Astrocyte of the spinal cord (primary cell): ENCODE data around the gene KLF11.

Experiments used
- DNase-seq: peaks from one replicate; pipeline ENCODE4 v3.0.0; 2011; ENCODE audit warnings: low read depth, low spot score
- H3K4me3 ChIP-seq: 2 replicates; pipeline ENCODE4 v1.5.1; 2011; ENCODE audit warnings: low read depth, mild to moderate bottlenecking, low read length, moderate library complexity
- in situ Hi-C: cut with HindIII; loops from 2 replicates; pipeline ENCODE4 v1.10.0; 2017; ENCODE audit warnings: low sequenced_read_pairs
- TF ChIP-seq, protein P1 (sequence below): IDR thresholded peaks from 2 replicates; pipeline ENCODE4 v1.5.1; 2012; ENCODE audit warnings: low read depth, mild to moderate bottlenecking, low read length, inconsistent platforms

KLF11 gene

DNA sequence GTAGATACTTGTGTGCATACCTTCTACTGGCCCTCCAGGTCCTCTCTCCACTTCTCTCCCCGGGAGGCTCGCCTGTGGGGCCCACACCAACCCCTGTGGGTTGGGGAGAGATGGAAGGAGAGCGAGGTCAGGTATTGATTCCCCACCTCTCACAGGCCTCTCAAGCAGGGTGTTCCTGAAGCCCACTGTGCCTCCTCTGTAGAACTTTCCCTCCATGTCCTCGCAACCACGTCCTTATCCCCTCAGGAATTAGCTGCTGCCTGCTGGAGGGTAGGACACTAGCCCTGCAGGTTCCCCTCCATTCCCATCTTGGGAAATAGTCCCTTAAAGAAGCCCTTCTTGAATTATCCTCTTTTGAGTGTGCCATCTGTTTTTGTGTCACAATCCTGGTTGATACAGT lies 38.9 kb upstream of the KLF11 start:
- TF ChIP-seq, protein P1, sequence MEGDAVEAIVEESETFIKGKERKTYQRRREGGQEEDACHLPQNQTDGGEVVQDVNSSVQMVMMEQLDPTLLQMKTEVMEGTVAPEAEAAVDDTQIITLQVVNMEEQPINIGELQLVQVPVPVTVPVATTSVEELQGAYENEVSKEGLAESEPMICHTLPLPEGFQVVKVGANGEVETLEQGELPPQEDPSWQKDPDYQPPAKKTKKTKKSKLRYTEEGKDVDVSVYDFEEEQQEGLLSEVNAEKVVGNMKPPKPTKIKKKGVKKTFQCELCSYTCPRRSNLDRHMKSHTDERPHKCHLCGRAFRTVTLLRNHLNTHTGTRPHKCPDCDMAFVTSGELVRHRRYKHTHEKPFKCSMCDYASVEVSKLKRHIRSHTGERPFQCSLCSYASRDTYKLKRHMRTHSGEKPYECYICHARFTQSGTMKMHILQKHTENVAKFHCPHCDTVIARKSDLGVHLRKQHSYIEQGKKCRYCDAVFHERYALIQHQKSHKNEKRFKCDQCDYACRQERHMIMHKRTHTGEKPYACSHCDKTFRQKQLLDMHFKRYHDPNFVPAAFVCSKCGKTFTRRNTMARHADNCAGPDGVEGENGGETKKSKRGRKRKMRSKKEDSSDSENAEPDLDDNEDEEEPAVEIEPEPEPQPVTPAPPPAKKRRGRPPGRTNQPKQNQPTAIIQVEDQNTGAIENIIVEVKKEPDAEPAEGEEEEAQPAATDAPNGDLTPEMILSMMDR = no peak
- no peak for DNase-seq
- in situ Hi-C loops = no loop called here
- H3K4me3 ChIP-seq = no peak overlapping the region

DNA sequence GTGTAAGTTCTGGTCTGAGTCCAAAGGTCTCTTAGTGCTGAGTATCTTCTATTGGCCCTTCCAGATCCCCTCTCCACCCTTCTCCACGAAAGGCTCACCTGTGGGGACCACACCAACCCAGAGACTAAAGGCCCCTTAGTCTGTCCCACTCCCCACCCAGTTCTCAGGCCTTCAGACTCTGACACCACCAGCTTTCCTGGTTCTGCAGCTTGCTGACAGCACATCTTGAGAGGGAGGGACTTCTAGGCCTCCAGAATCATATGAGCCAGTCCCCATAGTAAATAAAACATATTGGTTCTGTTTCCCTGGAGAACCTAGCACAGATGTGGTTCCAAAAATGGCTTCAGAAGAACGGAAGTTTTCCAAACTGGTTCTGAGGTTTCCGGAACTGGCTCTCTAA lies 38.5 kb upstream of the KLF11 start:
- DNase-seq = no peak
- TF ChIP-seq, protein P1 = no peak
- in situ Hi-C loops = no loop called here

DNA sequence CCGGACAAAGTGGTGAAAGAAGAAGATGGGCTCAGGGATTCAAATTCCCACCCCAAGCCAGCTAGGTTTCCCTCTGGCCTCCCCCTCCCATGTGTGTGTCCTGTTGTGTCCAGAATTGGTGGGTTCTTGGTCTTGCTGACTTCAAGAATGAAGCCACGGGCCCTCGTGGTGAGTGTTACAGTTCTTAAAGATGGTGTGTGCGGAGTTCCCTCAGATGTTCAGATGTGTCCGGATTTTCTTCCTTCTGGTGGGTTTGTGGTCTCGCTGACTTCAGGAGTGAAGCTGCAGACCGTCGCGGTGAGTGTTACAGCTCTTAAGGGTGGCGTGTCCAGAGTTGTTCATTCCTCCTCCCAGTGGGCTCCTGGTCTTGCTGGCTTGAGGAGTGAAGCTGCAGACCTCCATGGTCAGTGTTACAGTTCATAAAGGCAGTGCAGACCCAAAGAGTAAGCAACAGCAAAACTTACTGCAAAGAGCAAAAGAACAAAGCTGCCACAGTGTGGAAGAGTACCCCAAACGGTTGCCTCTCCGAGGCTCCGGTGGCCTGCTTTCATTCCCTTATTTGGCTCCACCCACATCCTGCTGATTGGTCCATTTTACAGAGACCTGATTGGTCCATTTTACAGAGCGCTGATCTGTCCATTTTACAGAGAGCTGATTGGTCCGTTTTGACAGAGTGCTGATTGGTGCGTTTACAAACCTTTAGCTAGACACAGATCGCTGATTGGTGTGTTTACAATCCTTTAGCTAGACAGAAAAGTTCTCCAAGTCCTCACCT lies 37.7 kb upstream of the KLF11 start:
- no peak overlapping the region for H3K4me3 ChIP-seq
- in situ Hi-C loops = no loop called here
- DNase-seq = no peak
- TF ChIP-seq, protein P1 = no peak

More for the DNA sequence above, 38.5 kb upstream of the KLF11 start:
- H3K4me3 ChIP-seq = no peak overlapping the region

DNA sequence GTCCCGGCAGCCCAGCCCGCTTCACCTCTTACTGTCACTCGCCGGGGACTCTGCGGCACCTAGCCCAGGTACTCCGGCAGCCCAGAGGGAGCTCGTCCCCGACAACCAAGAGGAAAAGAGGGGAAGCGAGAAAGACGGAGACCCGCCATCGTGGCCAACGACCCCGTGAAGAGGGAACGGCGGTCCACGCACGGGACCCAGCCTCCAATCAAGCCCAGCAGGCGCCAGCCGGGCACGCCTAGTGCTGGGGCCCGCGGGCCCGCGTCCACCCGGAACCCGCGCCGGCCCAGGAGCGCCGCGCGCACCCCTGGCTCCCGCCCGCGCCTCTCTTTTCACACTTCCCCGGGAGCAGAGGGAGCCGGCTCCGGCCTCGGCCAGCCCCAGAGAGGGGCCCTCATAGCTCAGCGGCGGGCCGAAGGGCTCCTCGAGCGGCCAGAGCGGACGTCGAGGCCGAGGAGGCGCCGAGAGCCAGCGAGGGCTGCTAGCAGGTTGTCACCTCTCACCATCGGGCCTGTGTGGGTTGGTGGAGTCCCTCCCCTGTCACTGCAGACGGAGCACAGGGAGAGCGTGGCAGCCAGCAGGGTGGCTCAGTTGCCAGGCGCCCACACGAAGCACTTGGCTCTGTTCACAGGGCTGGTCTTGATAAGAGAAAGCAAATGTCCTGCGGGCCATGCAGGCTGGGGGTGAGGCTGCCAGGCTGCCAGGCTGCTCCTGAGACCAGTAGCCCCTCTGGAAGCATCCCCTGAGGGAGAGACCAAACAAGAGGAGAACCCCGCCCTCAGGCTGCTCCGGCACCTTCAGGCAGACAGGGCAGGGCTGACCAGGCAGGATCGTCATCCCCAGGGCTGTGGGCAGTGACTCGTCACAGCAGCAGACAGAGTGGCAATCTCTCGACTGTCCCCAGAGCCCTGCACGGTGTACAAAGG lies 36.9 kb upstream of the KLF11 start:
- no peak overlapping the region for H3K4me3 ChIP-seq
- in situ Hi-C loops = no loop called here
- no peak for DNase-seq
- TF ChIP-seq, protein P1 = no peak

DNA sequence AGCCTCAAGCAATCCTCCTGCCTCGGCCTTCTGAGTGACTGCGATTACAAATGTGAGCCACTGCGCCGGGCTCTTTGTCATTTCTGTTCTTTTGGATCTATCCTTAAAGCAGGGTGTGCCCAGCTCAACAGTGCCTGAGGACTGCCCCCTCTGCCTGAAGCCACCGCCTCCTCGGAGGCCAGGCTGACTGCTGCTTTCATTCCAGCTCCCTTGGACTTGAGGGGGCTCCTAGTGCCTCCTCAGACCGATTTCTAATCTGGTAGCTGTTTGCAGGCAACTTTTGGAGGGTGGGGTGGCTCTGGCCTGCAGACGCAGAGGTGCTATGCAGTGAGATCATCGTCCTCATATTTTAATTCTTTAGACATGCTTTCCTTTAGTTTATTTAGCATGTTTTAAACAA lies 35.9 kb upstream of the KLF11 start:
- DNase-seq = no peak
- TF ChIP-seq, protein P1 = no peak
- H3K4me3 ChIP-seq = no peak overlapping the region
- in situ Hi-C loops = no loop called here

DNA sequence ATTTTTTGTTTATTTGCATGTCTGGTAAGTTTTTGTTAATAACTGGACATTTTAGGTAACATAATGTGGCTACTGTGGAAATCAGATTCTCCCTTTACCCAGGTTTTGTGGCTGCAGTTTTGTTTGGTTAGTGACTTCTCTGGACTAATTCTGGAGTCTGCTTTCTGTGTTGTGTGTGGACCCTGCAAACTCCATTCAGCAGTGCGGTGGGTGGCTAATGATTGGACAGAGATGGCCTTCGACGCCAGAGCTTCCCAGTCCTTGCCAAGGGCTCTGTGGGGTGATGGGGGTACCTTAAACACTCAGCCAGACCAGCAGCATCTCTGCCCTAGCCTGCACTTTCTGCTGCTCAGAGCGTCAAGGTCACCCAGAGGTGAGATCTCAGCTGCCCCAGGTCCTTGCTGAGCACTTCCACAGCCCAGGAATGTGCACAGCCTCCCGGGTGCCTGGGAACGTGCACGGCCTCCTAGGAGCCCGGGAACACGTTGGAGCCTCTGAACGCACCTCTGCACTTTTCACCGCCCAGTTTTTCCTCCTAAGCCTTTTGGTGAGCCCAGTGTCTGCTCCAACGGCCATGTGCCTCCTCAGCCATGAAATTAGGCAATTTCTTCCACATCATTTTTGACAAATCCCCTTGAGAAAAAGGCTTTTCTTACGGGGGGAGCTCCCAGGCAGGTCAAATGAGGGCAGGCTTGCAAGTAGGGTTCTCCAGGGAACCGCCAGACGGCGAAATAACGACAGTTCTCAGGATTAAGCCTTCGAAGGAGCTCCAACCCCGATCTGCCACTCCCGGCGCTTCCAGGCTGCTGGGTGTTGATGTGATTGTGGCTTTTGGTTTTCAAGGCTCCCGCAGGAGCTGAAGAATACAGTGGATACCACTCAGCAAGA lies 35.2 kb upstream of the KLF11 start:
- TF ChIP-seq, protein P1 = no peak
- no peak overlapping the region for H3K4me3 ChIP-seq
- DNase-seq = no peak
- in situ Hi-C loops = no loop called here
